ENCODE results near the gene RELN. TPM values are rescaled to one million over a fixed set of nuclear protein-coding genes. Genes with fewer than 3 reads are reported as not detected.

The RELN gene
- total and polyA plus RNA-seq, 3 donors from 2014 or later, result 3.8 to 5.8 (median 5.2) TPM

GRCh38 chr7:103532955-103533354 is 456.5 kb downstream of the RELN start:
- intact Hi-C loops (cut with DNase I; ENCODE audit: low total_unique reads), result no loop called here
- DNase-seq, result no peak
- Histone ChIP-seq H3K36me3 (ENCODE audit: low read depth, missing control alignments) (no peaks in the 10 kb centered on the region), H3K9me3 (no peaks in the 10 kb centered on the region), H3K27ac (no peak overlapping the region), H3K27me3 (no peaks in the 10 kb centered on the region), H3K4me3 (no peak overlapping the region), H3K4me1 (no peaks in the 10 kb centered on the region)
- 89 to 94% methylated on average over 5 of the region's 5 CpGs for WGBS, 2 donors
- TF ChIP-seq CTCF (IDR thresholded peaks at IDR 0.05), result no peak
- TF ChIP-seq POLR2A (IDR thresholded peaks at IDR 0.05), result no peak

DNA sequence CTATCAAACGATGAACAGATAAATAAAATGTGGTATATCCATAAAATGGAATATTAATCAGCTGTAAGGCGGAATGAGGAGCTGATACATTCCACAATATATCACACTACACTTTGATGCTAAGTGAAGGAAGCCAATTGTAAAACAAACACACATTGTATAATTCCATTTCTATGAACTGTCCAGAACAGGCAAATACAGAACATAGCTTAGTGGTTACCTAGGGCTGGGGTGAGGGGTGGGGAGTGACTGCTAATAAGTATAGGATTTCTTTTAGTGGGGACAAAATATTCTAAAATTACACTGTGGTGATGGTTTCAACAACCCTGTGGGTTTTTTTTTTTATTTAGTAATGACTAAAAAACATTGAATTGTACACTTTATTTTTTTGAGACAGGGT is 461.3 kb downstream of the RELN start:
- H3K27me3 ChIP-seq, result no peaks in the 10 kb centered on the region
- no peak overlapping the region for H3K4me3 ChIP-seq
- no peak for TF ChIP-seq CTCF (IDR thresholded peaks at IDR 0.05)
- no peak for TF ChIP-seq POLR2A (IDR thresholded peaks at IDR 0.05)
- intact Hi-C loops (cut with DNase I; ENCODE audit: low total_unique reads), result no loop called here
- H3K27ac ChIP-seq, result no peak overlapping the region
- H3K9me3 ChIP-seq, result no peaks in the 10 kb centered on the region
- no peak for DNase-seq
- 83 to 91% methylated on average over 2 of the region's 2 CpGs for WGBS, 2 donors
- H3K4me1 ChIP-seq, result no peaks in the 10 kb centered on the region
- H3K36me3 ChIP-seq (ENCODE audit: low read depth, missing control alignments), result no peaks in the 10 kb centered on the region

DNA sequence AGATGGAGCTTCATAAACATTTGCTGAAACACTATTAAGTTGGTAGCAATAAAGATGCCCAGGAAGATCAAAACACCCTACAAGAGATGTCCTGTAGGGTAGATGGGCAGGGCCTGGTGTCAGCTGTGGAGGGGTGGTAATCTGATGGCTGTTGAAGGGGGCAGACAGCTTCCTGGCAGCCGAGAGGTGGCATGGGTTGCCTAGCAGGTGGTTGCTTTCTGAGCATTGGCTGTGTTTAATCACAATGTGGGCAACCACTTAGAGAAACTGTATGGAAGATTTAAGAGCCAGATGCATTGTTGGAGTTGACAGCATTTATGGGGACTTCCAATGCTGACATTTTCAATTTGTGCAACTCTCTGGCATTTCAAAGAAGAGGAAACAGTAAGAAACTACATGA is 463.5 kb downstream of the RELN start:
- intact Hi-C loops (cut with DNase I; ENCODE audit: low total_unique reads), result no loop called here
- no peak overlapping the region for H3K4me3 ChIP-seq

GRCh38 chr7:103524042-103524907 is 465.2 kb downstream of the RELN start:
- TF ChIP-seq CTCF (IDR thresholded peaks at IDR 0.05), result no peak
- TF ChIP-seq POLR2A (IDR thresholded peaks at IDR 0.05), result no peak
- 39 to 48% methylated on average over 9 of the region's 9 CpGs for WGBS, 2 donors
- no peaks in the 10 kb centered on the region for H3K27me3 ChIP-seq
- no peaks in the 10 kb centered on the region for H3K9me3 ChIP-seq
- H3K27ac ChIP-seq, result no peak overlapping the region
- H3K4me3 ChIP-seq, result no peak overlapping the region
- intact Hi-C loops (cut with DNase I; ENCODE audit: low total_unique reads), result no loop called here
- DNase-seq, result no peak
- no peaks in the 10 kb centered on the region for H3K4me1 ChIP-seq
- H3K36me3 ChIP-seq (ENCODE audit: low read depth, missing control alignments), result no peaks in the 10 kb centered on the region

More for the DNA sequence above, 463.5 kb downstream of the RELN start:
- no peaks in the 10 kb centered on the region for H3K4me1 ChIP-seq
- H3K9me3 ChIP-seq, result no peaks in the 10 kb centered on the region
- no peak for DNase-seq
- H3K27ac ChIP-seq, result no peak overlapping the region
- no peaks in the 10 kb centered on the region for H3K36me3 ChIP-seq (ENCODE audit: low read depth, missing control alignments)
- no peaks in the 10 kb centered on the region for H3K27me3 ChIP-seq
- no peak for TF ChIP-seq CTCF (IDR thresholded peaks at IDR 0.05)
- no peak for TF ChIP-seq POLR2A (IDR thresholded peaks at IDR 0.05)
- 88 to 94% methylated on average over 1 of the region's 1 CpG for WGBS, 2 donors

GRCh38 chr7:103521937-103522336 is 467.5 kb downstream of the RELN start:
- TF ChIP-seq POLR2A (IDR thresholded peaks at IDR 0.05) (no peak), CTCF (IDR thresholded peaks at IDR 0.05) (no peak)

More at GRCh38 chr7:103521937-103522336, 467.5 kb downstream of the RELN start:
- H3K4me3 ChIP-seq, result no peak overlapping the region
- no peaks in the 10 kb centered on the region for H3K9me3 ChIP-seq
- H3K27ac ChIP-seq, result no peak overlapping the region
- H3K4me1 ChIP-seq, result no peaks in the 10 kb centered on the region
- no peaks in the 10 kb centered on the region for H3K36me3 ChIP-seq (ENCODE audit: low read depth, missing control alignments)
- intact Hi-C loops (cut with DNase I; ENCODE audit: low total_unique reads), result no loop called here
- WGBS, 2 donors, result 79 to 89% methylated on average over 6 of the region's 6 CpGs
- no peak for DNase-seq
- H3K27me3 ChIP-seq, result no peaks in the 10 kb centered on the region

Measured in testis (tissue), 3 donors.